Fibroblast of the aortic adventitia (primary cell): ENCODE measurements around the gene PARP14. TPM values are rescaled to one million over a fixed set of nuclear protein-coding genes. Genes with fewer than 3 reads are reported as not detected.
"Not testable (repeated sequence)": the region's sequence is repeated elsewhere in the genome, so short reads cannot be mapped to it uniquely, and the experiment has no call there.

ENCODE experiments used
- DNase-seq: peaks from one replicate; pipeline ENCODE4 v3.0.0-alpha.2; 2010; ENCODE audit warnings: low read depth
- H3K4me3 ChIP-seq: 2 replicates; pipeline ENCODE4 v1.5.1; 2011; ENCODE audit warnings: low read depth, mild to moderate bottlenecking, control low read depth, low read length, moderate library complexity
- CTCF ChIP-seq: IDR thresholded peaks from 2 replicates; pipeline ENCODE4 v1.5.1; 2011; ENCODE audit warnings: mild to moderate bottlenecking, low read length, control low read depth, inconsistent platforms; ENCODE audit not compliant: insufficient read depth
- total RNA-seq: library from RNA; depleted of rRNA; stranded (reverse); fragments of >200 nt; gene quantifications from 2 replicates; pipeline ENCODE4 v1.2.3, GENCODE V29; 2012; ENCODE audit warnings: low replicate concordance

PARP14 gene
- total RNA-seq, 1 donor, result 41.6 TPM

- no peak for TF ChIP-seq CTCF
- DNase-seq, result peak; percentile 17
- no peak overlapping the region for H3K4me3 ChIP-seq
These were observed 17.4 kb downstream of the PARP14 start for GRCh38 chr3:122697952-122698620.

GRCh38 chr3:122700193-122700592 is 19.6 kb downstream of the PARP14 start:
- no peak for TF ChIP-seq CTCF
- no peak overlapping the region for H3K4me3 ChIP-seq
- DNase-seq, result no peak

- no peak for TF ChIP-seq CTCF
- no peak overlapping the region for H3K4me3 ChIP-seq
- DNase-seq, result no peak
These were observed 24.7 kb downstream of the PARP14 start for GRCh38 chr3:122705379-122705778.

GRCh38 chr3:122710616-122711251 is 30.1 kb downstream of the PARP14 start:
- not testable (repeated sequence) for H3K4me3 ChIP-seq, DNase-seq

- TF ChIP-seq CTCF, result no peak
- H3K4me3 ChIP-seq, result no peak overlapping the region
- no peak for DNase-seq
These were observed 33.6 kb downstream of the PARP14 start for GRCh38 chr3:122714273-122714672.

GRCh38 chr3:122716667-122717066 is 36.0 kb downstream of the PARP14 start:
- TF ChIP-seq CTCF, result no peak
- no peak overlapping the region for H3K4me3 ChIP-seq
- no peak for DNase-seq

- no peak overlapping the region for H3K4me3 ChIP-seq
- DNase-seq, result no peak
- no peak for TF ChIP-seq CTCF
These were observed 38.8 kb downstream of the PARP14 start for GRCh38 chr3:122719273-122719921.
